H1 (cell line): Measurements from ENCODE around the gene POLL. TPM values are rescaled to one million over a fixed set of nuclear protein-coding genes. Genes with fewer than 3 reads are reported as not detected.

Source experiments
- CTCF ChIA-PET: fragments of 300-600 bp; sonication (Branson Sonifier 250); formaldehyde crosslinking; loops from one replicate; lab custom pipeline; 2021; ENCODE audit not compliant: partially characterized antibody; lab: Charles Lee
- POLR2A ChIA-PET: fragments of 300-600 bp; sonication (Branson Sonifier 250); formaldehyde crosslinking; loops from one replicate; lab custom pipeline; 2021; ENCODE audit warnings: inconsistent platforms; ENCODE audit not compliant: partially characterized antibody; lab: Charles Lee
- DNase-seq, 2 experiments: peaks; one replicate each; pipeline versions ENCODE4 v3.0.0 to v3.0.0-alpha.2; 2010 to 2022; ENCODE audit warnings: low spot score in 2 of 2, low read depth in 1 of 2, mixed read lengths in 1 of 2
- FAIRE-seq: peaks from 2 replicates; lab custom pipeline; 2011; peaks lifted over from hg19 to GRCh38; lab: Jason Lieb, UNC
- H2AFZ ChIP-seq: 2 replicates; pipeline ENCODE4 v1.8.1; 2012; ENCODE audit warnings: low read length, inconsistent platforms
- H2AK5ac ChIP-seq: 2 replicates; pipeline ENCODE4 v1.6.1; 2013; ENCODE audit warnings: low read depth, low read length
- H2BK120ac ChIP-seq: replicated peaks from 2 replicates; pipeline ENCODE3; 2013; ENCODE audit warnings: low read depth, low read length, inconsistent platforms
- H2BK12ac ChIP-seq: 2 replicates; pipeline ENCODE4 v1.6.1; 2013; ENCODE audit warnings: low read depth, low read length
- H2BK15ac ChIP-seq: 2 replicates; pipeline ENCODE4 v1.6.1; 2013; ENCODE audit warnings: low read length
- H2BK20ac ChIP-seq: 2 replicates; pipeline ENCODE4 v1.6.1; 2013; ENCODE audit warnings: low read length
- H2BK5ac ChIP-seq: 2 replicates; pipeline ENCODE4 v1.6.1; 2013; ENCODE audit warnings: low read depth, low read length
- H3K14ac ChIP-seq: 2 replicates; pipeline ENCODE4 v1.6.1; 2013; ENCODE audit warnings: inconsistent platforms; ENCODE audit not compliant: insufficient read length
- H3K18ac ChIP-seq: 2 replicates; pipeline ENCODE4 v1.6.1; 2013; ENCODE audit warnings: low read length; ENCODE audit errors: extremely low read depth
- H3K23ac ChIP-seq: 2 replicates; pipeline ENCODE4 v1.6.1; 2013; ENCODE audit warnings: inconsistent platforms; ENCODE audit not compliant: insufficient read length
- H3K23me2 ChIP-seq: 2 replicates; pipeline ENCODE4 v1.6.1; 2013; ENCODE audit warnings: low read depth, low read length
- H3K27ac ChIP-seq: 2 replicates; pipeline ENCODE4 v1.6.1; 2011; ENCODE audit warnings: low read depth, low read length, inconsistent platforms
- H3K27me3 ChIP-seq, 4 experiments: replicated peaks in 1 of 4; 1 replicate in 1 of 4; 2 replicates in 3 of 4; pipeline versions ENCODE4 v1.6.1 to v1.8.1; 2011 to 2013; ENCODE audit warnings: low read length in 3 of 4, mild to moderate bottlenecking in 3 of 4, inconsistent platforms in 2 of 4, mixed read lengths in 2 of 4, moderate library complexity in 1 of 4; ENCODE audit not compliant: control insufficient read depth in 3 of 4, insufficient read depth in 3 of 4; ENCODE audit errors: extremely low read depth in 1 of 4
- H3K36me3 ChIP-seq, 4 experiments: 2 replicates each; pipeline versions ENCODE4 v1.6.1 to v1.8.1; 2011 to 2013; ENCODE audit warnings: mild to moderate bottlenecking in 4 of 4, low read length in 3 of 4, moderate library complexity in 2 of 4, control low read depth in 1 of 4, inconsistent platforms in 1 of 4; ENCODE audit not compliant: insufficient read depth in 4 of 4, control insufficient read depth in 2 of 4
- H3K4ac ChIP-seq: replicated peaks from 2 replicates; pipeline ENCODE3; 2013; ENCODE audit warnings: low read length, low read depth, mixed read lengths, inconsistent platforms; ENCODE audit not compliant: insufficient read length
- H3K4me1 ChIP-seq, 4 experiments: replicated peaks in 1 of 4; 1 replicate in 1 of 4; 2 replicates in 3 of 4; pipeline versions ENCODE4 v1.6.1 to v1.8.1; 2011 to 2013; ENCODE audit warnings: low read length in 3 of 4, inconsistent platforms in 2 of 4, mixed read lengths in 1 of 4; ENCODE audit not compliant: insufficient read depth in 4 of 4, control insufficient read depth in 3 of 4
- H3K4me2 ChIP-seq, 2 experiments: 2 replicates each; pipeline versions ENCODE4 v1.6.1 to v1.8.1; 2011 to 2013; ENCODE audit warnings: low read depth in 2 of 2, low read length in 2 of 2, control low read depth in 1 of 2, inconsistent platforms in 1 of 2, mild to moderate bottlenecking in 1 of 2; ENCODE audit not compliant: insufficient read depth in 1 of 2
- H3K4me3 ChIP-seq, 4 experiments: fragments of 200-600, 300-600 bp in 1 of 4; sonication (generic), shearing (Covaris generic), sonication (Bioruptor Twin) in 1 of 4; 2 replicates each; pipeline versions ENCODE4 v1.5.1 to v1.8.1; 2011 to 2016; ENCODE audit warnings: low read length in 4 of 4, low read depth in 3 of 4, control low read depth in 2 of 4, inconsistent platforms in 2 of 4, mild to moderate bottlenecking in 2 of 4, mixed read lengths in 1 of 4, moderate library complexity in 1 of 4; ENCODE audit not compliant: insufficient read depth in 2 of 4; ENCODE audit errors: extremely low read depth in 1 of 4
- H3K56ac ChIP-seq: replicated peaks from 2 replicates; pipeline ENCODE3; 2013; ENCODE audit warnings: low read depth, mild to moderate bottlenecking, mixed read lengths, low read length, inconsistent platforms; ENCODE audit not compliant: insufficient read length
- H3K79me1 ChIP-seq: 2 replicates; pipeline ENCODE4 v1.6.1; 2013; ENCODE audit warnings: low read depth, low read length, control low read depth
- H3K79me2 ChIP-seq, 2 experiments: 2 replicates each; pipeline versions ENCODE4 v1.6.1 to v1.8.1; 2012 to 2013; ENCODE audit warnings: low read length in 2 of 2, mild to moderate bottlenecking in 2 of 2, inconsistent platforms in 1 of 2; ENCODE audit not compliant: insufficient read depth in 2 of 2, control insufficient read depth in 1 of 2
- H3K9ac ChIP-seq, 4 experiments: replicated peaks in 1 of 4; 1 replicate in 1 of 4; 2 replicates in 3 of 4; pipeline versions ENCODE4 v1.6.1 to v1.8.1; 2011 to 2013; ENCODE audit warnings: low read depth in 3 of 4, low read length in 3 of 4, control low read depth in 2 of 4, mild to moderate bottlenecking in 2 of 4, moderate library complexity in 2 of 4, inconsistent platforms in 1 of 4; ENCODE audit errors: extremely low read depth in 1 of 4
- H3K9me3 ChIP-seq, 2 experiments: 2 replicates each; pipeline versions ENCODE4 v1.6.1 to v1.8.1; 2012 to 2013; ENCODE audit warnings: mild to moderate bottlenecking in 2 of 2, moderate library complexity in 2 of 2, control low read depth in 1 of 2, inconsistent platforms in 1 of 2, low read depth in 1 of 2, low read length in 1 of 2, mixed read lengths in 1 of 2; ENCODE audit not compliant: insufficient read depth in 2 of 2
- H4K20me1 ChIP-seq, 2 experiments: replicated peaks in 1 of 2; 2 replicates each; pipeline versions ENCODE3 to v1.8.1; 2011 to 2013; ENCODE audit warnings: inconsistent platforms in 2 of 2, low read length in 2 of 2, mild to moderate bottlenecking in 1 of 2; ENCODE audit not compliant: insufficient read depth in 2 of 2, control insufficient read depth in 1 of 2
- H4K5ac ChIP-seq: 2 replicates; pipeline ENCODE4 v1.6.1; 2013; ENCODE audit warnings: low read length, low read depth, mixed read lengths, inconsistent platforms; ENCODE audit not compliant: insufficient read length
- H4K8ac ChIP-seq: 2 replicates; pipeline ENCODE4 v1.8.0; 2013; ENCODE audit warnings: mild to moderate bottlenecking, moderate library complexity, low read length, inconsistent platforms; ENCODE audit not compliant: insufficient read depth; ENCODE audit errors: extremely low read depth
- H4K91ac ChIP-seq: replicated peaks from 2 replicates; pipeline ENCODE3; 2013; ENCODE audit warnings: low read length, mixed read lengths, inconsistent platforms; ENCODE audit not compliant: insufficient read length
- ATF2 ChIP-seq: IDR thresholded peaks from 2 replicates; pipeline ENCODE4 v1.6.1; 2012; ENCODE audit warnings: low read length, inconsistent platforms
- GABPA ChIP-seq: IDR thresholded peaks from 2 replicates; pipeline ENCODE4 v1.6.1; 2011; ENCODE audit warnings: mild to moderate bottlenecking, low read length, moderate library complexity, borderline replicate concordance; ENCODE audit not compliant: insufficient read depth
- KDM4A ChIP-seq: IDR thresholded peaks from one replicate; pipeline ENCODE4 v1.7.1; 2012; ENCODE audit warnings: low read depth, mild to moderate bottlenecking, moderate library complexity, low read length, inconsistent platforms; ENCODE audit not compliant: severe bottlenecking
- NRF1 ChIP-seq: IDR thresholded peaks from 2 replicates; pipeline ENCODE4 v1.6.1; 2011; ENCODE audit warnings: mild to moderate bottlenecking, low read depth, low read length, improper control_type of control experiment
- RAD21 ChIP-seq, 2 experiments: IDR thresholded peaks in 1 of 2; conservative IDR thresholded peaks in 1 of 2; 2 replicates each; pipeline ENCODE4 v1.6.1; 2011; ENCODE audit warnings: low read depth in 2 of 2, low read length in 2 of 2, improper control_type of control experiment in 1 of 2, inconsistent platforms in 1 of 2, mild to moderate bottlenecking in 1 of 2, moderate library complexity in 1 of 2
- RBBP5 ChIP-seq: IDR thresholded peaks from 2 replicates; pipeline ENCODE4 v1.7.1; 2012; ENCODE audit warnings: low read depth, mild to moderate bottlenecking, inconsistent platforms, low read length, moderate library complexity, borderline replicate concordance
- RFX5 ChIP-seq: IDR thresholded peaks from 2 replicates; pipeline ENCODE4 v1.6.1; 2011; ENCODE audit warnings: low read depth, low read length, improper control_type of control experiment, borderline replicate concordance
- SIRT6 ChIP-seq: IDR thresholded peaks from one replicate; pipeline ENCODE4 v1.7.1; 2012; ENCODE audit warnings: low read length, inconsistent platforms
- SIX5 ChIP-seq: IDR thresholded peaks from 2 replicates; pipeline ENCODE4 v1.6.1; 2011; ENCODE audit warnings: mild to moderate bottlenecking, low read depth, low read length
- TAF1 ChIP-seq: IDR thresholded peaks from 2 replicates; pipeline ENCODE4 v1.6.1; 2011; ENCODE audit warnings: mild to moderate bottlenecking, low read depth, low read length
- TAF7 ChIP-seq: optimal IDR thresholded peaks from 2 replicates; pipeline ENCODE3; 2011; ENCODE audit warnings: low read depth, mild to moderate bottlenecking, inconsistent platforms, low read length, moderate library complexity, borderline replicate concordance
- ZNF274 ChIP-seq: IDR thresholded peaks from 2 replicates; pipeline ENCODE4 v1.7.0; 2012; ENCODE audit warnings: low read length, borderline replicate concordance; ENCODE audit errors: extremely low read depth
- WGBS, 2 experiments: shearing (Covaris generic) in 1 of 2; methylation state at CpG; one replicate each; pipeline versions ENCODE4 v1.1.6 to v1.1.7; 2013 to 2015; ENCODE audit warnings: low lambda C conversion rate in 2 of 2, mixed read lengths in 2 of 2, inconsistent platforms in 1 of 2, low coverage in 1 of 2, missing lambda C conversion rate in 1 of 2; ENCODE audit not compliant: insufficient replicate concordance in 2 of 2, insufficient coverage in 1 of 2, insufficient read length in 1 of 2; ENCODE audit errors: extremely low coverage in 1 of 2, missing lambda C conversion rate in 1 of 2; 5-methylcytosine and 5-hydroxymethylcytosine counted together
- polyA plus RNA-seq, 7 experiments: library from polyadenylated mRNA; depleted of rRNA in 3 of 7; stranded (reverse) in 5 of 7; unstranded in 2 of 7; fragments of >200 nt in 5 of 7; fragments of 200-250 nt in 2 of 7; gene quantifications; 1 replicate in 5 of 7; 2 replicates in 1 of 7; 4 replicates in 1 of 7; pipeline versions ENCODE4 v1.2.1 to v1.2.3, GENCODE V29; 2011 to 2013; ENCODE audit warnings: missing spikeins in 2 of 7, mixed read lengths in 2 of 7
- total RNA-seq: library from RNA; stranded (reverse); fragmentation: NEBNext Ultra II Directional; extraction: Animal tissue kit (Norgen Biotek cat#: 25700); gene quantifications from 2 replicates; pipeline ENCODE4 v1.2.1, GENCODE V29; 2021

The POLL gene
- total and polyA plus RNA-seq, 2 of the 8 experiments (the other 6 are each of a cell fraction or from before 2014, with no cell fraction given): 26.1 to 45.9 TPM

- 83% methylated on average over 4 of the region's 4 CpGs; no CpG with 5 or more reads in 1 of the 2 experiments for WGBS, 2 experiments
- ChIA-PET POLR2A (no interaction called here), CTCF (interaction anchor here (1.0 to 10.1 kb wide), 22 partner anchors 10 to 323 kb away, joined by 3 to 60 read pairs (median 4); partner anchors contain the start of genes DPCD and POLL)
- H3K23me2 ChIP-seq: no peaks in the 10 kb centered on the region
- H4K91ac ChIP-seq: no peak overlapping the region
- H4K5ac ChIP-seq: no peak overlapping the region
- H2BK5ac ChIP-seq: no peak overlapping the region
- no peaks in the 10 kb centered on the region for H3K27me3 ChIP-seq
- H3K4me1 ChIP-seq: no peaks in the 10 kb centered on the region
- no peaks in the 10 kb centered on the region for H3K79me1 ChIP-seq
- H3K23ac ChIP-seq: no peak overlapping the region
- no peak overlapping the region for H3K56ac ChIP-seq
- no peak overlapping the region for H2BK15ac ChIP-seq
- no peak for DNase-seq
- H3K27ac ChIP-seq: no peak overlapping the region
- no peaks in the 10 kb centered on the region for H3K79me2 ChIP-seq
- H3K9me3 ChIP-seq: no peaks in the 10 kb centered on the region
- H4K20me1 ChIP-seq: no peaks in the 10 kb centered on the region
- peaks cover 0 to 7% (median 1%) of the 10 kb centered on the region in 4 experiments; a peak in 1 of 8 replicates for H3K36me3 ChIP-seq
- H2BK20ac ChIP-seq: no peak overlapping the region
- H3K4me3 ChIP-seq: no peak overlapping the region
- no peak overlapping the region for H4K8ac ChIP-seq
- H2BK120ac ChIP-seq: no peak overlapping the region
- no peak overlapping the region for H2AFZ ChIP-seq
- no peak overlapping the region for H3K4me2 ChIP-seq
- H3K4ac ChIP-seq: no peak overlapping the region
- H3K9ac ChIP-seq: peak overlapping the region in 1 of 4 experiments; percentile 49; a peak in 1 of 7 replicates
- H3K14ac ChIP-seq: no peak overlapping the region
- no peak overlapping the region for H2AK5ac ChIP-seq
- FAIRE-seq: no peak
- H2BK12ac ChIP-seq: no peak overlapping the region
- H3K18ac ChIP-seq: no peak overlapping the region
- TF ChIP-seq GABPA (no peak), NRF1 (no peak), RBBP5 (no peak), KDM4A (no peak), RAD21 (IDR thresholded peaks at IDR 0.05 in 1 of 2, conservative IDR thresholded peaks at IDR 0.05 in 1 of 2; ENCODE audit: low read depth in 2 of 2, low read length in 2 of 2) (no peak), SIX5 (no peak), RFX5 (no peak), ZNF274 (no peak), TAF1 (no peak), TAF7 (no peak), ATF2 (no peak), SIRT6 (no peak)
Observed at GRCh38 chr10:101535949-101536348, 52.1 kb downstream of the POLL start.
